Fibroblast of skin of right quadriceps (primary cell): ENCODE data around the gene MIR17HG.
"Not testable (repeated sequence)": the region's sequence is repeated elsewhere in the genome, so short reads cannot be mapped to it uniquely, and the experiment has no call there.

Source experiments
- DNase-seq: peaks from one replicate; pipeline ENCODE4 v3.0.0-alpha.2; 2013

Gene MIR17HG

GRCh38 chr13:91347202-91347995 is at the start of gene MIR17HG:
Gene MIR17HG (plus strand): TSS chr13:91347687.
- DNase-seq, result peak; percentile 86

DNA sequence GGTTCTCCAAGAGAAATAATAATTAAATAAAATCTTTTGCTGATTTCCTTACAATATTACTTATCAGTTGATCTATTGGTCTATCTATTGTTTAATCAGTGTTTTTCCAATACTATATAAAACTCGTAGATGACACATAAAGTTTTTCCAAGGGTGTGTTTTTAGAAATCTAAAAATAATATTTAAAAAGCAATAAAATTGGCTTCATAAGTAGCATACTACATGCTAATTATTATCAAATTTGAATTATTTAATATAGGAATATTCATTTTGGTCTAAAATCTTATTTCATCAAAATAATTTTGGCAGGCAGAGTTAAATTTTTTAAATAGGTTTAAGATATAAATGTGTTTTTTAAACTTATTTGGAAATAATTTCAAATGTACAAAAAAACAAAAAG is 49.4 kb upstream of the MIR17HG start:
- DNase-seq, result no peak

DNA sequence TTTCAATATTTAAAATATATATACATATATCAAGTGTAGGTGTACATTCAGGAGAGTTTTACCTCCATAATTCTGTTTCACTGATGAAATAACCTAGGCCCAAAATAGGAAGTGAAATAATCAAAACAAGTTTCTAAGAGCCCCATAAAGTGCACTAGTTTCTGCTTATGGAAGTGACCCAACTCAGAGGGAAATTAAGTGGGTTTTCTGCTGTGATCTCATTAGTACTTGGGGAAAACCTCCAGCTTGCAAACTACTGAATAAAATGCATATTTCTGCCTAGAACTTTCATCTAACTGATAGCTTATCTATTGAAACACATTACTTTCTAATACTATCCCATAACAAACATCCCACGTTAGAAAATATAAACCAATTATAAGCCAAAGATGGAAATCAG is 45.4 kb upstream of the MIR17HG start:
- no peak for DNase-seq

DNA sequence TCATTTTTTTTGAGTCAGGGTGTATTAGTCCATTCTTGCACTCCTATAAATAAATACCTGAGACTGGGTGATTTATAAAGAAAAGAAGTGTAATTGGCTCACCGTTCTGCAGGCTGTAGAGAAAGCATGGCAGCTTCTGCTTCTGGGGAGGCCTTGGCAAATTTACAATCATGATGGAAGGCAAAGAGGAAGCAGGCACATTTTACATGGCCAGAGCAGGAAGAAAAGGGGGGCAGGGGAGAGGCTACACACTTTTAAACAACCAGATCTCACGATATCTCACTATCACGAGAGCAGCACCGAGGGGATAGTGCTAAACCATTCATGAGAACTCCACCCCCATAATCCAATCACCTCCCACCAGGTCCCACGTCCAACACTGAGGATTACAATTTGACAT is 44.5 kb upstream of the MIR17HG start:
- no peak for DNase-seq

GRCh38 chr13:91304741-91305140 is 42.7 kb upstream of the MIR17HG start:
- no peak for DNase-seq

DNA sequence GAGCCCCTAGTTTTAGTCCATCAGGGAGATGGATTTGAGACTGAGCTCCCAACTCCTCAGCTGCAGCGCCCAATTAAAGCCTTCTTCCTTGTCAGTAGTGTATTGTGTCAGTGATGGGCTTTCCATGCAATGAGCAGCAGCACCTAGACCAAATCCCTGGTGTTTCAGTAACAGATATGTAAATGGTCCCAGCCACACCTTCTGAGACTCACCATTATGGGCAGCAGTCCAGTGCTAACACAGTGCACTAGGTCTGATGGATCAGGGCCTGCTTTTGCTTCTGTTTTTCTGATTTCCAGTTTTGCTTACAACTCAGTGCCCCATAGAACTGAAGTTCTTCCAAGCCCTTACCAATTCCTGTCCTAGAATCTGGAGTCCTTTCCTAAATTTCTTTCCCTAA is 41.8 kb upstream of the MIR17HG start:
- no peak for DNase-seq

DNA sequence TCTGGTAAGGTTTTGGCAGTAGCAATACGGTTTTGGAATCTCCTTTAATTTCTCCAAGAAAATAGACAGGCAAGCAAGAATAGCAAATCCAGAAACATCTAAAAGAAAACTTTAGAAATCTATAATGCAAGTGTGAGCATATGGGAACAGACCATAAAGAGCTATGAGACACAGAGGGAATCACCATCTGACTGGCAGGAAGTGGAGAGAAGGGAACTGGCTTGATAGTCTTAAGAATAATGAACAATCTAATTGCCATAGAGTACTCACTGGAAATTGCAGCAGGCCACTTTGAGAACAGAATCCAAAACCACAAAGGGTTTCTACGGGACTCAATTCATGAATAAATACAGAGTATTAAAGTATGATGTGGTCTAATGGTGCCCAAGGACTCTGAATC is 39.6 kb upstream of the MIR17HG start:
- no peak for DNase-seq

DNA sequence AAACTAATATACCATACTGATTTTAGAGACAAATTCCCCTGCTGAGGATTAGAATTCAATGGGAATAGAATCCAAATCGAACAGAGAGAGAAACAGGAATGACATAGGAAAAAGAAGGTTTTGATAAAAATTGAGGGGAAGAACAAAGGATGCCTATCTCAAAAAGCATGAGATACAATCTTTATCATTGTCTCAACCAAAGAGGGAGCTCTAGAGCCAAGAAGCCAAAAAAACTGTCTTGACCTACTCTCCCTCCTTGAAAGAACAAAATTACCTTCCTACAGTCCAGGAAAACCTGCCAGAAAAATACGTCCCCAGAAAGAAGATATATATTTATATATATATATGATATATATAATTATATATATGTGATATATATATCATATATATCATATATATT is 39.2 kb upstream of the MIR17HG start:
- DNase-seq, result no peak

- no peak for DNase-seq
Observed at GRCh38 chr13:91311491-91311890, 36.0 kb upstream of the MIR17HG start.

- DNase-seq, result no peak
Observed at GRCh38 chr13:91312324-91312723, 35.2 kb upstream of the MIR17HG start.

GRCh38 chr13:91313103-91313502 is 34.4 kb upstream of the MIR17HG start:
- DNase-seq, result peak; percentile 13

DNA sequence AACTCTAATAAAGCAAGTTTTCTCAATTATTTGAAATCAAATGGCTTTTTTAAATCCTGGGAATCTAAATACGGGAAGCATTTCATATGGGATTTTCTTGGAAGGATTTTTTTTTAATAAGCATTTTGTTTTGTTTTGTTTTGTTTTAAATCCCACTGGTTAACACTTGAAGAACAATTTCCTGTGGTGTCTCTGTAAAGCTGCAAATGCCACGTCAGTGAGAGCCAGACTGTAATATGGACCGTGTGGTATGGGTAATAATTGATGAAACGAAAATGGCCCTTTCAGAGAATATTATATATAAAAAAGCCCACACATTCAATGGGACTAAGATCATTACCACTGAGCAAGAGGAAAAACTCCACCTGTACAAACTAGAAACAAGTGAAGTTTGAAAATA is 33.9 kb upstream of the MIR17HG start:
- no peak for DNase-seq

- no peak for DNase-seq
Observed at GRCh38 chr13:91314888-91315287, 32.6 kb upstream of the MIR17HG start.

DNA sequence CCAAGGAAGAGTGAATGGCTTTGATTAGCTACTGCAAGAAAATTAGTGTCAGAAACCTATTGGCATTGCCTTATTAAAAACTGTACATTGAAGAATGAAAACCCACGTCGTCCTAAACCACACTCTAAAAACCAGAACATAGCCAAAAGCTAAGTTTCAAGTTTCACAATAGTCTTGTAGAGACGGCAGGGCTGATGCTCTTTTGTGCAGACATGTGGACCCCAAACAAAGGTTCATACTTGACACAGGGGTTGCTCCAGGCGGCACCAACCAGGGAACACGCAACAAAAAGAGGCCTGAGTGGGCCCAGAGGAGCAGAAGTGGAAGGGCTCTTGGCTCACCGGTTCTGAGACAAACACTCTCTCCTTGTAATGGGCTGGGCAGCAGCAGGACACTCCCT is 28.6 kb upstream of the MIR17HG start:
- DNase-seq, result no peak

DNA sequence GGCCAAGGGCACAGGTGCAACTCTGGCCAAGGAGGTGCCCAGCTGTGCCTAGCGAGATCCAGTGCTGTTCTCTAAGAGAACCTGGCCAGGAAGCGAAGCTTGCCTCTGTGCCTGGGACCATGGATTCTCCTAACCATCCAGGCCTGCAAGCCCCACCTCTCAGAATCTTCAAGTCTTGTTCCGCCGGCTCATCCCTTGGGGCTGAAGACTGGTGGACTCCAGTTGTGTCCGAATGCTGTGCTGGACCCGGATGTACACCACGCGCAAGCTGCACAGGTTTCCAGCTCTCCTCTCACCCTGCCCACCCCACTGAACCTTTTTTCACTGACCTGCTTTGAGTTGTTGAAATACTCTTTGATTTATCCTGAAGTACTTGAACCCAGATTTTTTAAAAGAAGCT is 27.5 kb upstream of the MIR17HG start:
- no peak for DNase-seq

GRCh38 chr13:91320990-91321389 is 26.5 kb upstream of the MIR17HG start:
- not testable (repeated sequence) for DNase-seq

- DNase-seq, result no peak
Observed at GRCh38 chr13:91323349-91323748, 24.1 kb upstream of the MIR17HG start.

- DNase-seq, result no peak
Observed at GRCh38 chr13:91326146-91326545, 21.3 kb upstream of the MIR17HG start.

DNA sequence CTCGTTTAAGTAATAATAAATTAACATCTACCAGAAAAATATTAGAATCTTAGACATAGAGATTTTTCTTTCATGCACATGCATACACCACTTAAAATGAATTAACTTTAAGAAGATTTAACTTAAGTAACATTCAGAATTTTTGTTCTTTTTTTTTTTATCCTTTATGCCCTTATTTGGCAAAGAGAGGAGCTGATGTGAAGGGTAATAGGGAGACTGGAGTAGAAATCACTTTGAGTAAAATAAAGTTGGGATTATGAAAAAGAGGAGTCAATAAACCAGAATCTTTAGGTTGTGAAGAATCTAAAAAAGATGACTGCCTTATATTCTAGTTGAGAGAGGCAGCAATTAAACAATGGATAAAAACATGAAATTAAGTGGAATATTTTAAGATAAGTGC is 18.8 kb upstream of the MIR17HG start:
- DNase-seq, result no peak

DNA sequence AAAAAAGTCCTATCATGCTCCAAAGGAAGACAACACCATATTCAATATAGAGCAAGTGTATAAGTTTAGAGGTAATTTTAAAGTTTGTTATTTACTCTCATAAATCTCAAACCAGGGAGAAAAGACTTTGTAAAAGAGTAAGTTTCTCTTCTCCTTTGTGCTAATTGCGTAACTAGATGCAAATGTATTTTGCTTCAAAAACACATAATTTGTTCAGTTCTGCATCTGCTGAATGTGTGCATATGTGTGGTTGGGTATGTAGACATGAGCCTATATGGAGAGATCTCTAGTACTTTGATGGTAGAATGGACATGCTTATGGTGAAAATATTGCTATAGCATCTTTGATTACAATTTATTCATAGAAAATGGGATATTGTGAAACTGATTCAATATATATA is 17.8 kb upstream of the MIR17HG start:
- no peak for DNase-seq

DNA sequence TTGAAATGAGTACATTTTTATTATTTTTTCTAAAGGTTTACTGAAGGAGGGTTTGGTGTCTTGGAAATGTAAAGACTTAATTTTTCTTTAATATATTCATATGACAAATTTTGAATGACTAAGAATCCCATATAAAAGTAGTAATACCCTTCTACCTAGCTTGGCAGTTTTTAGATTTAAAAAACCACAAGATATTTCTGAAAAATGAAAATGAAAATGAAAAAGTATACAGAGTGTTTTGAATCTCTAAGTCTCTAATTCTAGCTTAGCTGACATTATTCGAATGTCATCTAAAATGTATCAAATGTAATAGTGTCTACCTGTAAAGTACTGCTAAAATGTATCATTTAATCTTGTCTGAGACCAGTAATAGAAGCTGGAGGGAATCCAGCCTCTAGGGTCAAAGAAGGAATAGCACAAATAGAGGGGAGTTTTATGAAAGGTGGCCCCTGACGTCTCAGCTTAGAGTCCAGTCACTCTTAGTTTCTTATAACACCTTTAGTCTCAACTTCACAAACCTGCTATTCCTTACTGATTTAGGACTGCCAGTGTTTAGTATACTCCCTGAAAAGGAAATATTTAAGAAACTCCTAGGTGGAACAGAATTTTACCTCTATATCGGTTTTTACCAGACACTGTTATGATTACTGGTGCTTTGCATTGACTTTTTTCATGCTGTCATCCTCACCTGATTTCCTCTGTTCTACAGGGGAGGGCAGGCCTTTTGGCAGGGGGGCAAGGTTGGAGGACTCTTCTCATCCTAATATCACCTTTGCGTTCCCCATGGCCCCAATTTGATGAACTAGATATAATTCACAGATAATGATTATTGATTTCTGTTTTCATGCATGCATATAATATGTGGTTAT is 16.2 kb upstream of the MIR17HG start:
- DNase-seq, result no peak

DNA sequence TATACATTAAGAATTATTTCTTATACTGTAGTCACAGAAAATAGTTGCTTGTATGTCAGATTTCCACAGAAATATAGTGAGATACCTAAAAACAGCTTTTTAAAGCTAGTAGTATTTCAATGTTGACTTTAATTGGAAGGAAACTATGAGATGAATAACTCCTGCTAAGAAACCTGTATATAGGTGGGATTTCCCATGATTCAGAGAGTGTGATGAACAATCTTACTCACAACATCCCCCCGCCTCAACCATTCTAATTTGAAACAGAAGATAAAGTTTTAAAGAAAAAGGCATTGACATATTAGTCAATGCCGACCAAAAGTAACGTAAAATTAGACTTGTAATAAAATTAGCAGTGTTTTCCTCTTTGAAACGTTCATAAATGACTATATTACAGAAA is 1.4 kb upstream of the MIR17HG start:
- DNase-seq, result no peak

DNA sequence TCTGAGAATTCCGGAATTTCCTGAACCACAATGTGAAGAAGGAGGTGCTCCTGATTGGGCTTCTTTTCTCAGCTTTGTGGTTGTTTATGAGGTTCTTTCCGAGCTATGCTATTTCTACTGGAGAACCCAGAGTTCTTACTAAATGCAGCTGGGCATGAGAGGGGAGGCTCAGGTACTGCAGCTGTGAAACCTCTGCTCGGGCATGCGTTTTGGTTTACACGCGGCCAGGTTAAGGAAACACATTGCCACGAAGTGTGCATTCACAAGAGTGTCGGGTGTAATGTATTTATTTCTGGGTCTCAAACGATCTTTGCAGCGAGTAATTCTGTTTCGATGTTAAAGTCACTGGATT is 661 bp upstream of the MIR17HG start:
- DNase-seq, result no peak
